ENCODE data around the gene SHLD2.
"Not testable (repeated sequence)": the region's sequence is repeated elsewhere in the genome, so short reads cannot be mapped to it uniquely, and the experiment has no call there.

The SHLD2 gene

GRCh38 chr10:87094373-87095235 lies at the start of gene SHLD2, which contains the start of gene GLUD1:
SHLD2 (plus strand) TSS chr10:87095206; CDS start chr10:87151355, 56,149 bp downstream.
GLUD1 (minus strand) TSS chr10:87094843; CDS start chr10:87094769, 74 bp downstream.
- DNase-seq = peak; percentile 96

GRCh38 chr10:87045434-87045938 lies 49.5 kb upstream of the SHLD2 start:
- DNase-seq = no peak

GRCh38 chr10:87053111-87053510 lies 41.9 kb upstream of the SHLD2 start:
- no peak for DNase-seq

GRCh38 chr10:87053577-87054181 lies 41.3 kb upstream of the SHLD2 start:
- no peak for DNase-seq

- DNase-seq = peak; percentile 69
These were observed 40.4 kb upstream of the SHLD2 start for GRCh38 chr10:87054373-87055295.

- DNase-seq = no peak
These were observed 36.8 kb upstream of the SHLD2 start for GRCh38 chr10:87058171-87058570.

GRCh38 chr10:87059401-87059800 lies 35.6 kb upstream of the SHLD2 start:
- no peak for DNase-seq

- DNase-seq = no peak
These were observed 34.6 kb upstream of the SHLD2 start for GRCh38 chr10:87060280-87060928.

- DNase-seq = no peak
These were observed 30.4 kb upstream of the SHLD2 start for GRCh38 chr10:87064651-87065050.

GRCh38 chr10:87066178-87066577 lies 28.8 kb upstream of the SHLD2 start:
- no peak for DNase-seq

GRCh38 chr10:87066865-87067264 lies 28.1 kb upstream of the SHLD2 start:
- DNase-seq = no peak

- DNase-seq = no peak
These were observed 26.7 kb upstream of the SHLD2 start for GRCh38 chr10:87068281-87068680.

GRCh38 chr10:87072449-87072848 lies 22.6 kb upstream of the SHLD2 start:
- no peak for DNase-seq

GRCh38 chr10:87076421-87076820 lies 18.6 kb upstream of the SHLD2 start:
- DNase-seq = not testable (repeated sequence)

GRCh38 chr10:87079106-87079836 lies 15.7 kb upstream of the SHLD2 start:
- no peak for DNase-seq

- not testable (repeated sequence) for DNase-seq
These were observed 14.4 kb upstream of the SHLD2 start for GRCh38 chr10:87080621-87081020.

- not testable (repeated sequence) for DNase-seq
These were observed 13.4 kb upstream of the SHLD2 start for GRCh38 chr10:87081574-87081973.

- DNase-seq = not testable (repeated sequence)
These were observed 12.8 kb upstream of the SHLD2 start for GRCh38 chr10:87082219-87082618.

- peak; percentile 64 for DNase-seq
These were observed 11.3 kb upstream of the SHLD2 start for GRCh38 chr10:87083576-87084290.

- DNase-seq = peak; percentile 71
These were observed 10.7 kb upstream of the SHLD2 start for GRCh38 chr10:87084291-87084782.

- no peak for DNase-seq
These were observed 9.5 kb upstream of the SHLD2 start for GRCh38 chr10:87085537-87085936.

Data from activated CD4-positive, alpha-beta T cell treated with anti-CD3 and anti-CD28 coated beads, Interleukin-2, Interleukin-6, amounts not matched to agents 100 ng/mL and 50 ng/mL, durations not matched to agents 16 hours and 8 hours (primary cell).